Stimulated activated CD8-positive, alpha-beta memory T cell treated with anti-CD3 and anti-CD28 coated beads, Interleukin-15, amount 100 ng/mL, for 1 hour (primary cell): ENCODE results near the gene TMPRSS2.

Experiments used
- DNase-seq: peaks from one replicate; pipeline ENCODE4 v3.0.0-alpha.2; 2020; ENCODE audit warnings: low read depth

The TMPRSS2 gene

GRCh38 chr21:41507521-41508414 is at the start of gene TMPRSS2:
Gene TMPRSS2 (minus strand): TSS chr21:41508158. CDS start chr21:41498133, 10,025 bp downstream.
- DNase-seq: no peak

DNA sequence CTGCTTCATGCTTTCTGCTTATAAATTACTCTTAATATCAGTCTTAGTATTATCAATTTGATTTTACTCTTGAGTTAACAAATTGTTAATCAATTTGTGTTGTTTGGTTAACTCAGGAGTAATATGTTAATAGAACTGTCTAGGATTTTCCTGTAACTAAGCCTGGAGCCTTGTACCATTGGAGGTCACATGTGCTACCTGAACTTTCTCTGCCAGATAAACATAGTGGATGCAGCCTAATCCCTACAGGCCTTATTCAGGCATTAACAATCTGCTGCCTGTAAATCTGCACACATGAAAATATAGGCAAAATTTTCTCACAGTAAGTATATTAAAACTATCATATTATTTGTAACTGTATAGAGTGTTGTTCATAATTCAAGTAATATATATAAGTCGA is 47.1 kb upstream of the TMPRSS2 start:
- no peak for DNase-seq

DNA sequence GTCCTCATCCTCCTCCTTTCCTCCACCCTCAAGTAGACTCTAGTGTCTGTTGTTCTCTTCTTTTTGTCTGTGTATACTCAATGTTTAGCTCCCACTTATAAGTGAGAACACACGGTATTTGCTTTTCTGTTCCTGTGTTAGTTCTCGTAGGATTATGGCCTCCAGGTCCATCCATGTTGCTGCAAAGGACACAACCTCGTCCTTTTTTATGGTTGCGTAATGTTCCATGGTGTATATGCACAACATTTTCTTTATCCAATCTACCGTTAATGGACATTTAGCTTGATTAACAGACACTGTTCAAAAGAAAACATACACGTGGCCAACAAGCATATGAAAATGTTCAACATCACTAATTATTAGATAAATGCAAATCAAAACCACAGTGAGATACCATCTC is 44.3 kb upstream of the TMPRSS2 start:
- DNase-seq: no peak

DNA sequence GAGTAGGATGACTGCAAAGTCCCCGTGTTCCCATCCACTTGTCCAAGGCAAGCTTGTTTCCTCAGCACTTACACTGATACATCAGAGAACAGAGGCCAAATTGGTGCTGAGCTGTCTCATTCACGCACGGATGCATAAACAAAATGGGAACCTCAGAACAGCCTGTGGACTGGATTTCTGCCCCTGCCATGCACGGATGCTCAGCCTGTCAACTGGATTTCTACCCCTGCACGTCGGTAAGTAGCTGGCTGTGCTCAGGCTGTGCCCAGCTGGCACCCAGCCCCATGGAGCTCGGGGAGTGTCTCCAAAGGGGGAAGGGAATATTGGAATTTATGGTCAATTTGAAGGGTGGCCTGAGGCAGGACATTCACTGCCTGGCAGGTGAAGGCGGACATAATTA is 40.8 kb upstream of the TMPRSS2 start:
- no peak for DNase-seq

GRCh38 chr21:41547111-41547510 is 39.2 kb upstream of the TMPRSS2 start:
- DNase-seq: no peak

GRCh38 chr21:41545500-41546359 is 37.8 kb upstream of the TMPRSS2 start:
- no peak for DNase-seq

- no peak for DNase-seq
Observed at GRCh38 chr21:41542727-41543126, 34.8 kb upstream of the TMPRSS2 start.

GRCh38 chr21:41537356-41537755 is 29.4 kb upstream of the TMPRSS2 start:
- no peak for DNase-seq

- no peak for DNase-seq
Observed at GRCh38 chr21:41536827-41537103, 28.8 kb upstream of the TMPRSS2 start.

DNA sequence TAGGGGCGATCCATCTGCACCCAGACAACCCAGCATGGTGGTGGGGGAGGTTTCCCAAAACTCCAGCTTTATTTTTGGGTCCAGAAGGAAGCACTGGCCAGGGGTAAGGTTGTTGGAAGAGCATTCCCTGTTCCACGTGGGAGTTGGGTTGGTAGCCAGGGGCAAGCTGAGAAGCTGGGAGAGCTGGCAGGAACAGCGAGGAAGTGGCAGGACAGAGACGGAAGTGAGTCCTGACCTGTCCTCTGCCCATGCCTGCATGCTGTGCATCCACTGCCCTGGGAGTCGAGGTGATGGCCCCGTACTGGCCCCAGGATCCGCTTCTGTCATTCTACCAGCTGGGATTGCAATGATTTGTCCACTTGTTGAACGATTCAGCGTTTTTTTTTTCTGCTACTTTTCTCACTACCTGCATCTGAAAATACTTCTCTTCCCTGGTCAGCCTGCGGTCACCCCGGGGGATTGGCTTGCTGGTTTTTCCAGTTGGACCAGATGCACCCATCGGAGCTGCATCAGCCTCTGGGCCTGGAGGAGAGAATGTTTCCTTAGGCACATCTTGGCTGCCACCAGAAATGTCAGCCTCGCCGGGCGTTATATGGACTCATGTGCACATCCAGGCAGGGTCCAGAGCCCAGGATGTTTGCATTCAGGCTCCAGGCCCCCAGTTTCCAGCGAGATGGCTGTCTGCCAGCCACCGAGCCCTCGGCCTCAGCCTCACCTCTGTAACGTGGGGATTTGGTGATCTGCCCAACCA is 28.3 kb upstream of the TMPRSS2 start:
- DNase-seq: no peak

GRCh38 chr21:41530366-41530765 is 22.4 kb upstream of the TMPRSS2 start:
- DNase-seq: no peak

- no peak for DNase-seq
Observed at GRCh38 chr21:41529769-41530168, 21.8 kb upstream of the TMPRSS2 start.

- no peak for DNase-seq
Observed at GRCh38 chr21:41526478-41527087, 18.6 kb upstream of the TMPRSS2 start.

DNA sequence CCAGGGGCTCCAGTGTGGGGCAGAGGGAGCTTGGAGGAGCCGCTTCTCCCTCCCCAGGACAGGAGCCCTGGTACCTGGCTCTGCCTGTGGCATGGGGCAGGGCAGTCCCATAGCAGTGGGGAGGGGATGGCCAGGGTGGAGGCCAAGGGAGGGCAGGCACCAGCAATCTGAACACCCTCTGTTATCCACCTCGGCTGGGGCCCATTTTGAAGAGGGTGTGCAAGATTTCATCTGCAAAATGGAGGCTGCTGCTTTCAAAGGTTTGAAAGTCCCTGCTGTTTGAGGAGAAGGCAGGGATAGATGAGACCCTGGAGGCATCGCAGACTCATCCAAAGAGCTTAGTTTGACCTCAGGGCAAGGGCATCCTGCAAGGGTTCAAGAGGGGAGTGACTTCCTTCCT is 15.2 kb upstream of the TMPRSS2 start:
- DNase-seq: no peak

GRCh38 chr21:41521489-41522027 is 13.6 kb upstream of the TMPRSS2 start:
- DNase-seq: no peak

GRCh38 chr21:41520560-41521442 is 12.8 kb upstream of the TMPRSS2 start:
- DNase-seq: no peak

GRCh38 chr21:41519806-41520559 is 12.0 kb upstream of the TMPRSS2 start:
- no peak for DNase-seq

- no peak for DNase-seq
Observed at GRCh38 chr21:41518757-41519156, 10.8 kb upstream of the TMPRSS2 start.

GRCh38 chr21:41511858-41512257 is 3.9 kb upstream of the TMPRSS2 start:
- no peak for DNase-seq

DNA sequence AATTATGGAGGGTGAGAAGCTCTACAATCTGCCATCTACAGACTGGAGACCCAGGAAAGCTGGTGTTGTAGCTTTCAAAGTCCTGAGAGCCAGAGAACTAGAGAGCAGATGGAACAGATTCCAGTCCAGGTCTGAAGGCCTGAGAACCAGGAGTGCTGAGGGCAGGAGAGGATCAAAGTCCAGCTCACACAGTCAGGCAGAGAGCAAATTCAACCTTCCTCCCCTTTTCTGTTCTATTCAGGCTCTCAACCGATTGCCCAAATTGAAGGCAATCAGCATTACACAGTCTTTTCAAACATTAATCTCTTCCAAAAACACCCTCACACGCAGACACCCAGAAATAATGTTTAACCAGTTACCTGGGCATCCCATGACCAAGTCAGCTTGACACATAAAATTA is 2.5 kb upstream of the TMPRSS2 start:
- DNase-seq: no peak
